HEK293 (cell line): ENCODE measurements around the gene DIP2C.

Source experiments
- CTCF ChIA-PET: fragments of 350-600 bp; formaldehyde crosslinking; extraction: SDS; loops from one replicate; lab custom pipeline; 2021; ENCODE audit warnings: antibody characterized with exemption; lab: Yijun Ruan, JAX
- POLR2A ChIA-PET: fragments of 300-600 bp; formaldehyde crosslinking; extraction: SDS; loops from one replicate; lab custom pipeline; 2020; ENCODE audit warnings: antibody characterized with exemption, inconsistent platforms; lab: Yijun Ruan, JAX
- H3K27ac ChIP-seq: fragments of 200-500 bp; sonication (Bioruptor generic); 2 replicates; pipeline ENCODE4 v1.5.1; 2014; ENCODE audit warnings: low read depth, low read length, control low read depth, inconsistent platforms; ENCODE audit errors: extremely low read depth
- H3K36me3 ChIP-seq, 2 experiments: fragments of 200-500 bp in 1 of 2; sonication (Bioruptor generic) in 1 of 2; 1 replicate in 1 of 2; 2 replicates in 1 of 2; pipeline ENCODE4 v1.5.1; 2014 to 2017; ENCODE audit warnings: inconsistent platforms in 2 of 2, low read length in 2 of 2; ENCODE audit not compliant: control insufficient read depth in 2 of 2, insufficient read depth in 1 of 2
- H3K4me1 ChIP-seq: fragments of 200-500 bp; sonication (Bioruptor generic); 2 replicates; pipeline ENCODE4 v1.5.1; 2014; ENCODE audit warnings: mild to moderate bottlenecking, low read length, inconsistent platforms; ENCODE audit not compliant: control insufficient read depth, insufficient read depth
- H3K4me3 ChIP-seq: 2 replicates; pipeline ENCODE4 v1.5.1; 2011; ENCODE audit warnings: low read depth, mild to moderate bottlenecking, control low read depth, low read length, moderate library complexity
- H3K9me3 ChIP-seq: fragments of 200-500 bp; sonication (Bioruptor generic); 2 replicates; pipeline ENCODE4 v1.5.1; 2014; ENCODE audit warnings: low read depth, low read length, inconsistent platforms; ENCODE audit not compliant: control insufficient read depth, insufficient read depth
- GLIS1 ChIP-seq: fragments of 450-650 bp; formaldehyde crosslinking; IDR thresholded peaks from 2 replicates; pipeline ENCODE4 v1.5.1; 2016; ENCODE audit warnings: missing biosample characterization, missing genetic modification characterization
- HOXA7 ChIP-seq: sonication (generic); formaldehyde crosslinking; IDR thresholded peaks from 2 replicates; pipeline ENCODE4 v1.8.1; 2022; ENCODE audit warnings: missing genetic modification reagents, borderline replicate concordance
- HOXC10 ChIP-seq: sonication (generic); formaldehyde crosslinking; IDR thresholded peaks from 2 replicates; pipeline ENCODE4 v1.8.1; 2023; ENCODE audit warnings: mild to moderate bottlenecking, missing genetic modification reagents
- IKZF3 ChIP-seq: fragments of 450-650 bp; IDR thresholded peaks from 2 replicates; pipeline ENCODE4 v1.5.0; 2018; ENCODE audit warnings: missing biosample characterization, mild to moderate bottlenecking, missing genetic modification characterization, moderate library complexity
- KLF8 ChIP-seq: fragments of 450-650 bp; formaldehyde crosslinking; IDR thresholded peaks from 2 replicates; pipeline ENCODE4 v1.5.1; 2016; ENCODE audit warnings: missing biosample characterization, missing genetic modification characterization
- MYNN ChIP-seq: fragments of 450-650 bp; formaldehyde crosslinking; IDR thresholded peaks from 2 replicates; pipeline ENCODE4 v1.5.1; 2016; ENCODE audit warnings: missing biosample characterization, missing genetic modification characterization, borderline replicate concordance
- MZF1 ChIP-seq: fragments of 450-650 bp; formaldehyde crosslinking; IDR thresholded peaks from 2 replicates; pipeline ENCODE4 v1.5.1; 2017; ENCODE audit warnings: missing biosample characterization, missing genetic modification characterization, borderline replicate concordance
- PBX3 ChIP-seq: sonication (generic); formaldehyde crosslinking; IDR thresholded peaks from 2 replicates; pipeline ENCODE4 v1.8.1; 2022; ENCODE audit warnings: mild to moderate bottlenecking, moderate library complexity, missing genetic modification reagents
- WT1 ChIP-seq: fragments of 450-650 bp; formaldehyde crosslinking; IDR thresholded peaks from 2 replicates; pipeline ENCODE4 v1.5.1; 2016; ENCODE audit warnings: missing biosample characterization, missing genetic modification characterization
- ZBTB6 ChIP-seq: fragments of 450-650 bp; formaldehyde crosslinking; IDR thresholded peaks from 2 replicates; pipeline ENCODE4 v1.5.1; 2017; ENCODE audit warnings: missing biosample characterization, missing genetic modification characterization
- ZFP3 ChIP-seq: fragments of 450-650 bp; formaldehyde crosslinking; IDR thresholded peaks from 2 replicates; pipeline ENCODE4 v1.5.1; 2016; ENCODE audit warnings: low read depth, missing biosample characterization, missing genetic modification characterization
- ZNF138 ChIP-seq: fragments of 450-650 bp; formaldehyde crosslinking; IDR thresholded peaks from 2 replicates; pipeline ENCODE4 v1.5.1; 2016; ENCODE audit warnings: missing biosample characterization, missing genetic modification characterization, borderline replicate concordance
- ZNF202 ChIP-seq: fragments of 450-650 bp; formaldehyde crosslinking; IDR thresholded peaks from 2 replicates; pipeline ENCODE4 v1.5.1; 2016; ENCODE audit warnings: missing biosample characterization, missing genetic modification characterization, borderline replicate concordance
- ZNF211 ChIP-seq: fragments of 450-650 bp; formaldehyde crosslinking; IDR thresholded peaks from 2 replicates; pipeline ENCODE4 v1.5.1; 2016; ENCODE audit warnings: low read depth, missing biosample characterization, missing genetic modification characterization
- ZNF354C ChIP-seq: fragments of 450-650 bp; formaldehyde crosslinking; IDR thresholded peaks from 2 replicates; pipeline ENCODE4 v1.5.1; 2016; ENCODE audit warnings: missing biosample characterization, missing genetic modification characterization, low read depth, borderline replicate concordance
- ZNF37A ChIP-seq: fragments of 450-650 bp; IDR thresholded peaks from 2 replicates; pipeline ENCODE4 v1.5.1; 2018; ENCODE audit warnings: missing biosample characterization, missing genetic modification characterization
- ZNF549 ChIP-seq: fragments of 450-650 bp; IDR thresholded peaks from 2 replicates; pipeline ENCODE4 v1.5.1; 2018; ENCODE audit warnings: missing biosample characterization, missing genetic modification characterization, mild to moderate bottlenecking, inconsistent platforms, moderate library complexity
- ZNF626 ChIP-seq: fragments of 450-650 bp; sonication (Bioruptor Pico); formaldehyde crosslinking; IDR thresholded peaks from 2 replicates; pipeline ENCODE4 v1.5.1; 2018; ENCODE audit warnings: missing biosample characterization, missing genetic modification characterization, inconsistent platforms
- ZNF658 ChIP-seq: fragments of 450-650 bp; formaldehyde crosslinking; IDR thresholded peaks from 2 replicates; pipeline ENCODE4; 2016; ENCODE audit warnings: missing biosample characterization, missing genetic modification characterization
- ZNF670 ChIP-seq: fragments of 450-650 bp; formaldehyde crosslinking; IDR thresholded peaks from 2 replicates; pipeline ENCODE4 v1.5.1; 2016; ENCODE audit warnings: missing biosample characterization, missing genetic modification characterization, low read depth
- ZNF677 ChIP-seq: fragments of 450-650 bp; IDR thresholded peaks from 2 replicates; pipeline ENCODE4 v1.5.0; 2018; ENCODE audit warnings: missing biosample characterization, mild to moderate bottlenecking, missing genetic modification characterization, moderate library complexity
- ZNF830 ChIP-seq: fragments of 450-650 bp; IDR thresholded peaks from 2 replicates; pipeline ENCODE4 v1.5.0; 2018; ENCODE audit warnings: missing biosample characterization, missing genetic modification characterization, low read depth, mild to moderate bottlenecking, moderate library complexity
- ZXDB ChIP-seq: fragments of 450-650 bp; formaldehyde crosslinking; IDR thresholded peaks from 2 replicates; pipeline ENCODE4 v1.5.1; 2016; ENCODE audit warnings: missing biosample characterization, missing genetic modification characterization
- TF ChIP-seq, protein P1 (sequence below): fragments of 450-650 bp; formaldehyde crosslinking; IDR thresholded peaks from 2 replicates; pipeline ENCODE4 v1.5.1; 2016; ENCODE audit warnings: missing biosample characterization, missing genetic modification characterization

DIP2C gene

DNA sequence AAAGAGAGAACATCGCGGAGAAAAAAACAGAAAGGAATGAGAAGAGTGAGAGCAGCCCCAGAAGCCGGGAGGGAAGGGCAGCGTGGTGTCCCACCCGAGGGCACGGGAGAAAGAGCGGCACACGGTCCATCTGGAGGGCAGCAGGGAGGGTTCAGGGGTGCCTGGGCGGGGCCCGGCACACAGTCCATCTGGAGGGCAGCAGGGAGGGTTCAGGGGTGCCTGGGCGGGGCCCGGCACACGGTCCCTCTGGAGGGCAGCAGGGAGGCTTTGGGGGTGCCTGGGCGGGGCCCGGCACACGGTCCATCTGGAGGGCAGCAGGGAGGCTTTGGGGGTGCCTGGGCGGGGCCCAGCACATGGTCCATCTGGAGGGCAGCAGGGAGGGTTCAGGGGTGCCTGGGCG lies 381.8 kb downstream of the DIP2C start (continued):
- TF ChIP-seq PBX3 (CRISPR knock-in tag), result no peak
- no peak for TF ChIP-seq ZNF830 (tag by site-specific recombination)
- TF ChIP-seq WT1 (tag by site-specific recombination), result no peak
- no peak for TF ChIP-seq ZNF211
- TF ChIP-seq MZF1 (tag by site-specific recombination), result no peak
- no peak for TF ChIP-seq ZFP3 (tag by site-specific recombination)

DNA sequence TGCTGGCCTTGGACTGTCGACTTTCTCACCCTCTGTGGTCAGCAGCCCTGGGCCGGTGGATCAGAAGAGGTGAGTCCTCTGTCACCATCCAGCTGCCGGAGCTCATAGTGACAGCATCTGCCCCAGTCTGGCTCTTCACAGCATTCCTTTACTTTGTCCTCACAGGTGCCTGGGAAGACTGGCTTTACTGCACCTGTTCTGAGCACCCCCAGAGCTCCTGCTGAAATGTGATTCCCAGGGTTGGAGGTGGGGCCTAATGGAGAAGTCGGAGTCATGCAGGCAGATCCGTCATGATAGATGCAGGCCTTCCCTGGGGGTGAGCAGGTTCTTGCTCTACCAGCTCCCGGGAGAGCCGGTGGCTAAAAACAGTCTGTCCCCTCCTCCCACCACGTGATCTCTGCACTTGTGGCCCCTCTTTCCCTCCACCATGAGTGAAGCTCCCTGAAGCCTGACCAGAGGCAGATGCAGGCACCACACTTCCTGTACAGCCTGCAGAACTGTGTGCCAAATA lies 382.7 kb downstream of the DIP2C start:
- CTCF ChIA-PET, result interaction anchor here (1.2 kb wide), 1 partner anchor 9 kb away, joined by 4 read pairs; no protein-coding TSS in a partner anchor
- H3K4me3 ChIP-seq, result no peak overlapping the region
- H3K36me3 ChIP-seq, result peaks cover 0 to 43% of the 10 kb centered on the region in 2 experiments; a peak in 2 of 3 replicates
- TF ChIP-seq ZNF549 (tag by site-specific recombination) (no peak), ZXDB (tag by site-specific recombination) (no peak), ZNF37A (tag by site-specific recombination) (no peak), KLF8 (tag by site-specific recombination) (no peak), ZNF354C (tag by site-specific recombination) (no peak), GLIS1 (tag by site-specific recombination) (no peak), HOXA7 (CRISPR knock-in tag) (no peak), ZNF626 (tag by site-specific recombination) (no peak), HOXC10 (CRISPR knock-in tag) (no peak), ZNF202 (tag by site-specific recombination) (no peak), MYNN (tag by site-specific recombination) (no peak), ZNF670 (no peak), ZBTB6 (tag by site-specific recombination) (no peak), ZNF677 (tag by site-specific recombination) (no peak), ZNF138 (tag by site-specific recombination) (no peak), IKZF3 (no peak), ZNF658 (tag by site-specific recombination) (no peak)
- TF ChIP-seq, protein P1, sequence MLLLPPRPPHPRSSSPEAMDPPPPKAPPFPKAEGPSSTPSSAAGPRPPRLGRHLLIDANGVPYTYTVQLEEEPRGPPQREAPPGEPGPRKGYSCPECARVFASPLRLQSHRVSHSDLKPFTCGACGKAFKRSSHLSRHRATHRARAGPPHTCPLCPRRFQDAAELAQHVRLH (tag by site-specific recombination), result no peak
- TF ChIP-seq, all 188 proteins: peak for 0
- POLR2A ChIA-PET, result no interaction called here
- H3K9me3 ChIP-seq, result no peaks in the 10 kb centered on the region
- no peaks in the 10 kb centered on the region for H3K4me1 ChIP-seq
- H3K27ac ChIP-seq, result no peak overlapping the region
